Measurements from ENCODE around the gene VPS26A.

- no peak for TF ChIP-seq ZNF747 (tag by site-specific recombination; IDR thresholded peaks at IDR 0.05)
- TF ChIP-seq, protein P1, sequence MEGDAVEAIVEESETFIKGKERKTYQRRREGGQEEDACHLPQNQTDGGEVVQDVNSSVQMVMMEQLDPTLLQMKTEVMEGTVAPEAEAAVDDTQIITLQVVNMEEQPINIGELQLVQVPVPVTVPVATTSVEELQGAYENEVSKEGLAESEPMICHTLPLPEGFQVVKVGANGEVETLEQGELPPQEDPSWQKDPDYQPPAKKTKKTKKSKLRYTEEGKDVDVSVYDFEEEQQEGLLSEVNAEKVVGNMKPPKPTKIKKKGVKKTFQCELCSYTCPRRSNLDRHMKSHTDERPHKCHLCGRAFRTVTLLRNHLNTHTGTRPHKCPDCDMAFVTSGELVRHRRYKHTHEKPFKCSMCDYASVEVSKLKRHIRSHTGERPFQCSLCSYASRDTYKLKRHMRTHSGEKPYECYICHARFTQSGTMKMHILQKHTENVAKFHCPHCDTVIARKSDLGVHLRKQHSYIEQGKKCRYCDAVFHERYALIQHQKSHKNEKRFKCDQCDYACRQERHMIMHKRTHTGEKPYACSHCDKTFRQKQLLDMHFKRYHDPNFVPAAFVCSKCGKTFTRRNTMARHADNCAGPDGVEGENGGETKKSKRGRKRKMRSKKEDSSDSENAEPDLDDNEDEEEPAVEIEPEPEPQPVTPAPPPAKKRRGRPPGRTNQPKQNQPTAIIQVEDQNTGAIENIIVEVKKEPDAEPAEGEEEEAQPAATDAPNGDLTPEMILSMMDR (tag by site-specific recombination; IDR thresholded peaks at IDR 0.05), result no peak
- no peak for TF ChIP-seq REST (tag by site-specific recombination; IDR thresholded peaks at IDR 0.05)
Observed at GRCh38 chr10:69145864-69146263, 21.9 kb downstream of the VPS26A start.
